HG02884 (cell line): ENCODE data around the gene RTN1.

Source experiments
- ATAC-seq: cut with Tn5 transposase; IDR thresholded peaks from one replicate; pipeline ENCODE4 v1.9.1; 2021; ENCODE audit warnings: mild to moderate bottlenecking, moderate library complexity; ENCODE audit not compliant: unreplicated experiment

Gene RTN1

DNA sequence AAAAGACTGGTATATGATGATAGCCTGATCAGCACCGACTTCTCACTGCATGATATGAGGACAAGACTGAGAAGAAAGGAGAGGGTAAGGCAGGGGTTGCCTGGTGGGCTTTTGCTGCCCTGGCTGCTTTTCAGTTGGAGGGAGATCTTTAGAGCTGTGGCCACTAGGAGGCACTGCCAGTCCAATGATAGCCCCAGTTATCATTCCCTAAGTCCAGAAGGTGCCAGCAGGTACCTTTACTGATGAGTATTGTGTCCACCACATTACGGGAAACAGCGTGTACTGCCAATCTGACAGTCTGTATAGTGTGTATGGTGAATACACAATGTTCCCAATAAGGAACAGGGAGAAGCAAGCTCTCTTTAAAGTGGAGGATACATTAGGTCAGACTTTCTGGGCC lies 238.2 kb downstream of the RTN1 start:
- no peak for ATAC-seq

DNA sequence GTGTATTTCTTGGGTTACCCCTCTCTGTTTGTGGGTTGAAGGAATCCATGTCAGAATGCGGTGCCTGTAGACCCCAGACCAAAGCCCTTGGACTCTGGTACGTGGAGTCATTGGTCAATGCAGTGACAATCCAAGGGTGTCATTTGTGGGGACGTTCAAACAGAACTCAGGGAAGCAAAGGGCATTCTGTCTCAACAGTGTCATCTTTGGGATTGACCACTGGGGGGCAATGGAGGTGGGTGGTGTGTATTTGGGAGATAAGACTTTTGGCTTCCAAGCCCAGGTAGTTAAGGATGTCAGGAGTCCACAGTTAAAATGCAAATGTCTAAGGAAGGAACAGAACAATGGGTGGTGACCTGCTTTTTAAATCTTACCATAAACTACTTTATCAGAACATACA lies 239.3 kb downstream of the RTN1 start:
- ATAC-seq: no peak

DNA sequence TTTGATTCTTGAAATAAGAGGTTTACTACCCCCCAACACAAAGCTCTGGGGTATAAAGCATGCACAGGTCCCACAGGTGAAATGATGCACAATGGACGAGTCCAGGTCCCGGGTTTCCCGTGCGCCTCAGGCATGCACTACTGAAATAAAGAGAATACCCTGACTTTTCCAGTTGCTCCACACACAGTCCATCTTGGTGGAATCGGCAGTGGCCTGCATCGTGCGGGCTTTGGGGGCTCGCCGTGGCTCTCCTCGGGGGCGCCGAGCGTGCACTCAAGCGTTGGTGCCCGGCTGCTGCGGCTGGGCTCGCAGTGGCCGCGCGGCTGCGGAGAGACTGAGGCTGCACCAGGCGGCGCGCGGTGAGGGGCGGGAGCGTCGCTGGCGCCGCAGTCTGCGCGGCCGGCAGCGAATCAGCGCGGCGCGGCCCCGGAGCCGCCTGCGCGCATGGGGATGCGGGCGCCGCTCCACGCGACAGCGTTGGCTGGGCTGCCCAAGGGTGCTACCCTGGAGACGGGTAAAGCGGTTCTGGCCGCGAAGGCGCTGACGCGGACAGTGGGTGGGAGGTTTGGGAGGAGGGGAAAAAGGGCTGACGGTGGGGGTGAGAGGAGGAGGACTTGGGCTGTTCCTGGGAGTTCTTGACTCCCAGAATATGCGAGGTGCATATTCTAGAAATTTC lies 240.2 kb downstream of the RTN1 start:
- no peak for ATAC-seq

DNA sequence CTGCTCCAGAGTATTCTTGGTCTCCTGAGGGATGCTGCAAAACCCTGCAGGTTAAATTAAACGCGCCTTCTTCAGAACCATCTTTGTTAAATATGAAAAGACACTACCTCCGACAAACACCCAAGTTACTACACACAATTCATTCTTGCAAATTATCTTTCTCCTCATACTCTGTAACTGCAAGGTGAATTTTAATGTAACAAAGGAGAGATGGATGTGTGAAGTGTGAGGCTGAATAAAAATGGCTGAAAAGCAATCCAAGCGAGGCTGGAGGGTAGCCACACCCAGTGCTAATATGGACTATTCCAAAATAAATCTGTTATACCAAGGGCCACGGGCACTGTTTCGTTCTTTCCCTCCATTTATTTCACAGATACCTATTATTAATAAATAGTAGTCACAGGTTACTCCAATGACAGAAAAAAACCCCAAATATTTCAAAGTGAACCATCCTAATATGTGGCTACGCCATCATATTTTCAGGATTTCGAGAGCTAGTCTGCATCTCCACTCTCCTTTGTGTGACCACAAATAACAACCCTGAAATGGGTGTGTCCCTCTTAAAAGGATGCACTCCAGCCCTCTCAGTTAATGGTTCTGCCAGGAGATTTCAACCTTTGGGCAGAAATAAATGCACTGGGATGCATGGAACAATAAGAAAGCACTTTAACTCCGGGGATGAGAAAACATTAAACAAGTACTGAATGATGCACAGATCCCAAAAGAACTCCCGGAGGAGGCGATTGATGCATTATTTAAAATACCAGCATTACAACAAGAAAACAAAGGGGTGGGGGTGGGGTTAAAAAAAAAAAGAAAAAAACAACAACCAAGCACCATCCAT lies 240.9 kb downstream of the RTN1 start:
- ATAC-seq: no peak

DNA sequence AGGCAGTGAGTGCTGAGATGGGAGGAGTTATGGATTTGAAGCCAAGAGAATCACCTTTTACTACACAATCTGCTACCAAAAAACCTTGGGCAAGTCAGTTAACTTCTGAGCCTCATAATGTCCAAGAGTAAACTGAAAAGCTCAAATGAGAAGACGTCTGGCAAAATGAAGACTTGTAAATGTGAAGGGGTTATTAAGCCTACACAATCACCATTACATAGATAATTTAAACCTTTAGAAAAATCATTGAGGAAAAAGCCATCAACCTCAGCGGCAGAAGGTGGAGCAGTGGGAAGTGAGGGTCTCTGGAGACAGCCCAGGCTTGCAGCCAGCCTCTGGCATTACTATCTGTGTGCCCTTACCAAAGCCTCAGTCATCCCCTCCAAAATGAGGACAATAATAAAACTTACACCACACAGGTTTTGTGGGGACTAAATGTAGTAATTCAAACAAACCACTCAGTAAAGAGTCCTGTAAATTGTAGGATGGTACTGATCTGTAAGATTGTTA lies 243.5 kb downstream of the RTN1 start:
- ATAC-seq: no peak

DNA sequence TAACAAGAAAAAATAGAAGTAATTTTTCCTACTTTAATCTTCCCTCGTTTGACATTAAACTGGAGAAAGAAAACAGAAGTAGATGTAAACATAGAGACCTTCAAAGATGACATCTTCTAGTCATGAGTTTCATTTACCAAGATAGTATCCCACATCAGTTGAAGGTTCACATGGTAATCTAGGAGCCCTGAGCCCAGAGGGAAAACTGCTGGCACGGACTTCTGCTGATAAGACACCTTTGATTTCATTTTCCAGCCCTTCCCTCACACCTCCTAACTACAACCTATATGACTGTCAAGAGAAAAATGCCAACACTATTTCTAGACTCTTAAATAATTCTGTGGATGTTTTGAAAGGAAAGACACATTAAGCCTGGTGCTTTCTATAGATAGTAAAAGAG lies 247.9 kb downstream of the RTN1 start:
- ATAC-seq: no peak

DNA sequence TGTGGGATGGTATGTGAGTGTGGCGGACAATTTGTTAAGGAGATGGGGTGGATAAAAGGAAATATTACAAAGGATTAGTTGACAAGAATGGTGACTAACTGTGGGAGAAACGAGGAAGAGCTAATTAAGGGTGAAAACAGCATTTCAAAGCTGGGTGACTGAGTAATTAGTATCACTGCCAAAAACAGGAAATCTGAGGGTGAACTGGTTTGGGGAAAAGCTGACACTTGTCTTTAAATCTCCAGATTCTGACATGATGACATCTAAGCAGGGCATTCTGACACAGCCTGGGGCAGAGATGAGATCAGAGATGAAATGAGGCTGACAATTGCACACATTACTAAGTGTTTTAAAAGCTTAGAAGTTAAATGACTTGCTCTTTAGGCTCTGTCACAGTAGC lies 251.5 kb downstream of the RTN1 start:
- no peak for ATAC-seq

DNA sequence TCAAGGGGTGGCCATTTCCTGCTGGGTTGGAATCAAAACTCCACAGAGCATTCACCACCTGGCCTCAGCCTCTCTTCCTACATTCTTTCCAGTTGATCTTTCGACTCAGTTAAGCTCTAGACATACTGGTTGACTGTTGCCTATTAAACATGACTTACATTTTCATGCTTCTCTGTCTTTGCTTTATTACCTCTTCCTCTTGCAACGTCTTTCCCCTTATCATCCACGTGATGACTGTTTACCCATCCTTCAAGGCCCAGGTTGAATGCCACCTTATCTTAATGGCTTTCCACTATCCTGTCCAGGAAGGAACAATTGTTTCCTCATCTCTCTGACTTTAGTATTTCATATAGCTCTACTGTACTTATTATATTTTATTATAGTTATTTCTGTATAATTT lies 269.5 kb downstream of the RTN1 start:
- no peak for ATAC-seq

DNA sequence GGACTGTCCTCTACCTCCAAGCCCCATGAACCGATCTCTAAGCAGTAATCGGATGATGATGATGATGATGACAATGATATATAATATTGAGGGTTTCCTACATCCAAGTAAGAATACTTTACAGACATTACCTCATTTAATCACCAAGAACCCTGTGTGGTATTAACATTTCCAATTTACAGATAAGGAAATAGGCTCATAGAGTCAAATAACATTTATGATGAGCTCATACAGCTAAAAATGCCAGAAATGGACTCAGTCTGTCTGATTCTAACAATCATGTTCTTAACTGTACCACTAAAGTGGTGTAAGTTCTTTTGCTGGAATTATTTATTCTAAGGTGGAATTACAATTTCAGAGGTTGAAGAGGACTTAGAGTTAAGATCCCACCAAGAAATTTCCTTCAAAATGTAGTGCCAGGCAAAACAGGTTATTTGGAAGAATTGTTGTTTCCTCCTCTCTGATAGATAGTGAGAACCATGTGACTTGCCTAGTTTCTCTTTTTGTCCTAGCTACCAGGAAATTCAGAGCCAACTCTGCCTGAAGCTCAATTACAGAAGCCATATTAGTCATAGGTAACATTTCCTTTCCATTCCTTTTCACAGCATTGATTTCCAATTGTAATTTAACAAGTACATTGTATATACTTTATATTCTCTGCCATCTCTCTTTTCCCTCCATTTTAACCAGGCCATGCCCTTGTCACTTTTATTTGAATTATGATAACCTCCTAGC lies 270.2 kb downstream of the RTN1 start:
- ATAC-seq: no peak

DNA sequence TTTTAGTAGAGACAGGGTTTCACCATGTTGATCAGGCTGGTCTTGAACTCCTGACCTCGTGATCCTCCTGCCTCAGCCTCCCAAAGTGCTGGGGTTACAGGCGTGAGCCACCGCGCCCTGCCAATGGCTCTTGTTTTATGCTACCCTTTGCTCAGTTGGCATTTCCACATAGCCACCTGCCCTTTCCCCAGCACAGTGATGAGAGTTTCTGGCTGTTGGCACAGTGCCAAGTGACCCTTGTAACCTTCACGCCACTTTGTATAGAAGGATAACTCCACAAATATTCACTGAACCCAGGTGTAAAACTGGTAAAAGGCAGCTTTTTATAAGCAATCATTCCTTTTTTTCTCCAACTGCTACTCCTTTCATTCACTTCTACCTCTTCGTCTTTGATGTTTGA lies 275.5 kb downstream of the RTN1 start:
- ATAC-seq: no peak

DNA sequence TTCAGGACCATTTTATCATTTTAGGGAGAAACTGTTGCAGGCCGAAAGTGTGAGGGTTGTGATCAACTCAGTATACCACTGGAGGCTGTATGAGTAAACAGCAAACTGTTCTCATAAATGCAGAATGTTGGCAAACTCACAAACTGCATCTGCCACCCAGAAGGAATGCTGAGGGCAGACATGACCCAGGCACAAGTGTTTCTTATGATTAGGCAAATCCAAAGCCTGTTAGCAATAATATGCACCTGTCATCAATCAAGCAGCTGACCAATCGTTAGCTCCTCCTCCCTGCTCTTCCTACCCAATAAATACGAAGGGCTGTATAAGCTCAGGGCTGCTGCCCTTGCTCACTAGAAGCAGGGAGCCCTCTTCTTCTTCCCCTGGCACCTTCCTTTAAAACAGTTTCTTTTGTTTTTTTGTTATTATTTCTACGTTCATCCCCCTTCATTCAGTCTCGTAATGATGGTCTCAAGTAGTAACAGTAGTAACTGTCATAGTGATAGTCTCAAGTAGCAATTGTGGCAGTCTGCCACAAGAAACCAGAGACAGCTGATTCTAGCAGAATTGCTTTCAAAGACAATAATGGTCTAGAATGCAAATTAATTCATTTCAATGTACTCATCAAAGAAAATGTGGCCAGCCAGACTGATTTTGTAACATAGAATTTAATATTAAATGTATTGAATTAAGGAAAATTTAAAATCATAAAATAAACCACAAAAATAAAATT lies 278.8 kb downstream of the RTN1 start:
- no peak for ATAC-seq

DNA sequence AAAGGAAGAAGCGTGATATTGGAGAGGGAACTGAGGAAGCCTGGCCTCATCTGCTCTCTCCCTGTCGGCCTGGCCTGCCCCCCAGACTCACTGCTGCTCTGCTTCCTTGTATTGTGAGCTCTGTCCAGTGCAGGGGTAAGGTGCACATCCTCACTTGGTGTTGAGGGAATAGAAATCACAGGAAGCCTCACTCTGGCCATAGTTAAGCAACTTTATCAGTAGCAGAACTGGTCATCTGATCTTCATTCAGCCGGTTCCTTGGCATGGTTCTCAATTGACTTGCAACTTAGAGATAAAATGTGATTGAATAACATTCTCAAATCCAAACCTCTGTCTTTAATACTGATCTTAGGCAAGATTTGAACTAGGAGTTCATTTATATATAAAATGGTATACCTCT lies 282.5 kb downstream of the RTN1 start:
- ATAC-seq: no peak

DNA sequence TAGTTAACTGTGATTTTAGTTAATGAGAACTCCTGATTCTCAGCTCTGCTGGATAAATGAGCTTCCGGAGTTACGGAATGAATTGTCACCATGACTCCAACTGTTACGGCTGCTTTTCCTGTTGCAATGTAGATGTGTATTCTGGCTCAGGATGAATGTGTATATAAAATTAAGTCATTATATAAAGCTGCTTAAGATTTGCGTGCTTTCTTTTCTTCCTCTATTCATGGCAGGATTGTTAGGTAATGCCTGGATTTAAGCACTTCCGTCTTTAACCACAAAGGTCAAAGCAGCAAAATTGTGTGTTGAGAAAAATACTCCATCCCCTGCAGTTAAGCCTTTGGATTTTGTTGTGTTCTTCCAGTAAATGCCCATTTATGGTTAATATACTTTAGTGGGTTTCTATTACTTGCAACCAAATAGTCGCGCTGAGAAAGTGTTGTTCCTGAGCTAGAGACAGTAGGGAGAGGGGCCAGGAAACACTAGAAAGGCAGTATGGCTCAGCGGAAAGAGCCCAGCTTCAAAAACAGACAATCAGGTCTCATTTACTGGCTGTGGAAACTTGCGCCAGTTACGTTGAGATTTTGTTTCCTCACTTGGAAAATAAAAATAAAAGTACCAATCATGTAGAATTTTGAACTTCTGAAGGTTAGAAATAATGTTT lies 284.6 kb downstream of the RTN1 start:
- ATAC-seq: no peak

DNA sequence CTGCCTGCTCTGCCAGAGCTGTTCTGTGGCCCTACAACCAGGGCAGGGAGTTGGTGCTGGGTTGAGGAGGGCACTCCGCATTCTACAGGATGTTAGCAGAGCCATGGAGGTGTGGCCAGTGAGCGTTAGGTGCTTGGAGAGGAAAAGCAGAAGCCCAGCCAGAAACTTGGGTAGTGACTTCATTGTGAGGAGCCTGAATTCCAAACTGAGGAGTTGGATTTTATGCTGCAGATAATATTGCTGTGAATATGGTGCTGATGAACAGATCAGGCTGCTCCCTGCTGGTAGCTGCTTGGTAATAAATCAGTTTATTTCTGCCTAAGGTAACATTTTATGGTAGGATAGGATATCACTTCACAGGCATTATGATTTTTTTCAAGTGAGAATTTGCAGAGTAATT lies 286.8 kb downstream of the RTN1 start:
- no peak for ATAC-seq

DNA sequence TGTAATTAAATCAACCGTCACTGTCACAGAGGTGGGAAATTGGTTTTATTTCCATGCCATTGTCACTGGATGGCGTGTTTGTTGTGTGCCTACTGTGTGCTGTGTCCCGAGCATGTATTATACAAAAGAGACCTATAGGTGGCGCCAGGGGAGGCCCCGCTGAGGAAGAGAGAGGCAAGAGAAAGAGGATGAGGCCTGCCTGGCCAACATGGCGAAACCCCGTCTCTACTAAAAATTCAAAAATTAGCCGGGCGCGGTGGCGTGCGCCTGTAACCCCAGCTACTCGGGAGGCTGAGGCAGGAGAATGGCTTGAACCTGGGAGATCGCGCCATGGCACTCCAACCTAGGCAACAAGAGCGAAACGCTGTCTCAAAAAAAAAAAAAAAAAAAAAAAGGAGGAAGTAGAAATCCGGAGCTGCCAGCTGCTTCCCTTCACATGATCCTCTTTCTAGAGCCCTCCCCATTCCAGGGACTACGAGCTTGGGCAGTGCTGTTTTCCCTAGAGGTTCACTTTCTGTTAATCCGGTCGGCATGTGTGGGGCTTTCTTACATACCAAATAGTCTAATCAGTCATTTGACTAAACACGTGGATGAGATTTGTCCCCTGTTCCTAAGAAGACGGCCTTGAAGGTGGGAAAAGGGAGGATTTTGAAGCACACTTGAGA lies 287.6 kb downstream of the RTN1 start:
- ATAC-seq: no peak

DNA sequence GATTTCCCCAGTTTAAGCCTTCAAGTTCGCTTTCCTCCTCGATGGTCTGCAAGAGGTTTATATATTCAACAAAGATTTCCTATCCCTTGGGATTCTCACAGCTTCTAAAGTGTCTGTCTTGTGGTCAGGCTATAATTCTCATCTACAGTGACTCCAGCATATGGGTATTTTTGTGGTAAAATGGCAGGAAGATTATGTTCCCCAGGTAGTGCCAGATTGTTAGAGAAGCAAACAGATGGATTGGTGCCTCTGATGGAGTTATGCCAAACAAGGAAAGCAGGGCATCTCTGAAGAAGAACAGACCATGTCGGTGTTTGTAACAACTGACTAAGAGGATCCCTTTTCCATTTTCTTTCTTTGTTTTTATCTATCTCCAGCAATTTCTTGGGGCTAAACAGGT lies 288.4 kb downstream of the RTN1 start:
- ATAC-seq: no peak

DNA sequence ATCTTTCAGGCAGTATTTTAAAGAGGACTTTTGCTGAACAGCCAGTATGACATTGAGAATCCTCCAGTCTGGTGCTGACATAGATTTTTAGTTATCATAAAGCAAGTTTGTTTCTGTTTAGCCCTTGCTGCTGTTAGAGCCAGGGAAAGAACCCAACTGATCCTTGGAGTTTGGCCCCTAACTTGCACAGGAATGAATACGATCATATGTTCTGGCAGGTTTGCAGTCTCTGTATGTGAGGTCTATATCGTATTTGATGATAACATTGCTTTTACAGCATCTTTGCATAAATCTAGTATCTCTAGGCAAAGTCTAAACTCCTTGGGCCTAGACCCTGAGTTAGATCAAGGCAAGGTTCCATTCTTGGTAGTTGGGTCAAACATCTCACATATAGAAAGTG lies 289.7 kb downstream of the RTN1 start:
- no peak for ATAC-seq

DNA sequence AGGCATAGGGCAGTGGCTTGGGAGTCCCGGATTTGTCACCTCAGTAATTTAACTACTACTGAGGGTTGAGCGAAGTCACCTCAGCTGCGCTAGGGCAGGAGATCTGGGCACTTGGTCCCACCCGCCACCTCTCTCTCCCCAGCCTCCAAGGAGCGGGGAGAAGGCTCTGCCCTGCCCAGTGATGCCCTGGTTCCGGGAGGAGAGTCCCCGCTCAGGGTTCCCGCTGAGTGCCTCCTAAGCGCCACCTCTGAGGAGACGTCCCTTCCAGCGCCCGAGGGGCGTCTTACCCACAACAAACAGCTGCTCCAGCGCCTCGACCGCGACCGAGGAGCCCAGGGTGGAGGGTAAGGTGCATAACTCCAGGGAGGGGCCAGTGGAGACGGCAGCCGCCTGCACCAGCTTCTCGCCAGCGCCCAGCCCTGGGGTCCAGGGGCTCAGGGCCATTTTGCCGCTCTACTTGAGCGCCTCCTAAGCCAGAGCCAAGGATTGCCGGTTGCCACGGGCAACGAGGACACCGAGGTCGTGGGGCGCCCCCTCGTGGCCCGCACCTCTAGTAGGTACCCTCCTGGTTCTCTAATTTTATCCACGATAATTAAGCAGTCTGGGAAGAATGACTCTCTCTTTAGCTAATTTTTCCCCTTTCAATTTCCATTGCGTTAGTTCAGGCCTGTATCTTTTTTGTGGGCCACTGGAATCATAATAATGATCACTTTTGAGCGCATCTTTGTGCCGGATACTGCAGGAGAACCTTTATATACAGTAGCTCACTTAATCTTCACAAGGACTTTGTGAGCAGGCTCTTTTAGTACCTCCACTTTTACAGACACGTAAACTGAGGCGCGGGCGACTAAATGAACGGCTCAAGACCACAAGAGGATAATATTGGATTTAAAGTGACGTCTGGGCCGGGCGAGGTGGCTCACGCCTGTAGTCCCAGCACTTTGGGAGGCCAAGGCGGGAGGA lies 294.0 kb downstream of the RTN1 start, which contains the start of gene CCDC175:
Gene CCDC175, minus strand, starts transcription at position 481 of the 963 bp plus-strand sequence. Its CDS starts 37 bp downstream, at position 444.
- ATAC-seq: peak; percentile 99

DNA sequence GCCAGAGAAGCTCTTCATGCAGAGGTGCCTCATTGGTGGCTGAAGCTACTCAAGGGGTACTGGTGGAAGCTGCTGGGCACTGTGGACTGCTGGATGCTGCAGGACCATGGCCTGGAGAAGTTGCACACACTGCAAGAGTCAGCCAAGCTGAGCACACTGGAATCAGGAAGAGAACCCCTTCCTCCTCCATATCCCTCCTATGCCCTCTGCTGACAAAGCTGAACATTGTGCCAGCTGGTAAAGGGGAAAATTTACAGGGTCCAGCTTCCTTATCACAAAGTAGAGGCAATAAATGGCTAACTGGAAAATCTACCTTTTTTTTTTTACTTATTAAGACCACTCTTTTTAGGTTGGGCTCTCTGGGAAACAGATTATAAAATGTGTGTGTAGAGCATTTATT lies 300.5 kb downstream of the RTN1 start:
- ATAC-seq: no peak
